Subcutaneous adipose tissue (tissue), 4 donors: Measurements from ENCODE around the gene ABI2. TPM values are rescaled to one million over a fixed set of nuclear protein-coding genes. Genes with fewer than 3 reads are reported as not detected.

Experiments
- CTCF ChIP-seq: fragments of 450-650 bp; IDR thresholded peaks from one replicate; pipeline ENCODE4 v1.5.1; 2016; ENCODE audit warnings: low read depth, mild to moderate bottlenecking, control low read depth, antibody characterized with exemption, moderate library complexity
- total RNA-seq, 4 donors: library from RNA; depleted of rRNA; stranded (reverse); fragments of >200 nt; gene quantifications; one replicate each; pipeline ENCODE4 v1.1.0, GENCODE V29; 2016

Gene ABI2
- total RNA-seq, 4 donors from 2014 or later = 11.1 to 25.7 (median 12.9) TPM

- no peak for TF ChIP-seq CTCF
These were observed 135.1 kb downstream of the ABI2 start for GRCh38 chr2:203463266-203463678.

GRCh38 chr2:203469546-203469945 lies 141.4 kb downstream of the ABI2 start:
- TF ChIP-seq CTCF = no peak

- TF ChIP-seq CTCF = no peak
These were observed 142.2 kb downstream of the ABI2 start for GRCh38 chr2:203470371-203470770.

GRCh38 chr2:203471323-203471722 lies 143.1 kb downstream of the ABI2 start:
- no peak for TF ChIP-seq CTCF

- no peak for TF ChIP-seq CTCF
These were observed 148.7 kb downstream of the ABI2 start for GRCh38 chr2:203476881-203477280.

- no peak for TF ChIP-seq CTCF
These were observed 152.4 kb downstream of the ABI2 start for GRCh38 chr2:203480623-203481022.

- TF ChIP-seq CTCF = no peak
These were observed 156.3 kb downstream of the ABI2 start for GRCh38 chr2:203484266-203485112.
